ENCODE data around the gene BEST2.
A peak's percentile ranks its signal among the peaks of the same experiment; 100 is the strongest.
"Not testable (repeated sequence)": the region's sequence is repeated elsewhere in the genome, so short reads cannot be mapped to it uniquely, and the experiment has no call there.

BEST2 gene

GRCh38 chr19:12751635-12752034 lies at the start of gene BEST2:
BEST2 (plus strand) TSS chr19:12751791; CDS start chr19:12752593, 802 bp downstream.
- DNase-seq (ENCODE audit: low read depth in 2 of 2): no peak

DNA sequence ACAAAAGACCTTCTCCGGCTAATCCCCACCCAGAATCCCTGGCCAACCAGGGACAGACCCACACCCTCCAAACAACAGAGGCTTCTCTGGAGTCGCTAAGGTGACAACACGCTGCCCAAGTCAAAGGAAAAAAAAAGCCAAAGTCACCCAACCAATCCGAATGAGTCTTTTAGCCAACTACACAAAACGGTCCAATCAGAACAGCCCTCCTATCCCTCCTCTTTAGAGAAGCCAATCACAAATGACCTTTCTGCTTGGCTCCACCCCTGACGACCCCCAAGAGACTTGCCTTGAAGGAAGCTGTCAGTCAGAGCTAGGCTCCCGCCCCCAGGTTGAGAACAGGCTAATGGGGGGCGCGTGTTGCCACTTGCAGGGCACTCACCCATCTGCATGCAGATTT lies 48.5 kb upstream of the BEST2 start:
- DNase-seq (ENCODE audit: low read depth in 2 of 2): no peak

DNA sequence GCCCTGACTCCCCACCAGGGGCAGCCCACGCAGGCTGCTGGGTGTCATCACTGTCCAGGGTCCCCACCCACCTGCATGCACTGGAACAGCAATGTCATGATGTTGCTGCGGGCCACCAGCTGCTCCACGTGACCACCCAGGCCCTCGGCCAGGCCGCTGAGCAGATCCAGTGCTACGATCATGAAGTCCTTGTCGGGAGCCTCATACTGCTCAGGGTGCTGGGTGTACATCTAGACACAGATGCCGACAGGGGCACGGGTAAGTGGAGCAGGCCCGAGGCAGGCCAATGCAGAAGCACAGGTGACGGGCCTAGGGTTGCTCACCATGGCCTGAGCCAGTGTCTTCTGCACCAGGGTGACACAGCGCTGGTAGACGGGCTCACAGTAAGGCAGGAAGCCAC lies 46.4 kb upstream of the BEST2 start:
- DNase-seq (ENCODE audit: low read depth in 2 of 2): no peak

DNA sequence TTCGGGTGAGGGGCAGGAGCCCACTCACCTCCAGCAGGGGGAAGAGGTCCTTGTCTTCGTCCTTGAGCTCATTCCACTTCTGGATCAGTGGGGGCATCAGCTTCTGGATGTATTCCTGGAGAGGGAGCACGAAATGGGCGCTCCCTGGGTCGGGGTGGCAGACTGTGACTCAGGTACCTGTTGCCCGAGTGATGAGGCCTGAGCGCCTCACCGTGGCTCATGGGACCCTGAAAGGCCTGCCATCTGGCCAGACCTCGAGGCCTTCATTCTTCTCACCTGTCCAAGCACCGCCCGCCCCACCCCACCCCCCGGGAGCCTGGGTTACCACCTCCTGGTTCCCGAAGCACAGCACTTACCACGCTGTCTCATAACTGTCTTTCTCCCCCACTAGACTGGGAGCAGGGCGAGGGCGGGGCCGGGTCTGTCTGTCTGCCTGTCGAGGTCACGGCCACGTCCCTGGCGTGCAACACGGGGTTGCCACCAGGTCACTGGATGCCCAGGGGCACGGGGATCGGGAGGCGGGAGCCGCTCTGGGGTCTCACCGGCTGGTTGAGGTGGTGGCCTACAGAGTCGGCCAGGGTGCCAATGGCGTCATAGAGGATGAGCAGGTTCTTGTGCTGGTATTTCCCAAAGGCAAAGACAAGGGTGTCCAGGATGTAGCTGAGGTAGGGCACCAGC lies 45.8 kb upstream of the BEST2 start:
- no peak for DNase-seq (ENCODE audit: low read depth in 2 of 2)

GRCh38 chr19:12706332-12706718 lies 45.3 kb upstream of the BEST2 start:
- no peak for DNase-seq (ENCODE audit: low read depth in 2 of 2)

GRCh38 chr19:12708641-12709040 lies 43.0 kb upstream of the BEST2 start:
- DNase-seq (ENCODE audit: low read depth in 2 of 2): no peak

- DNase-seq (ENCODE audit: low read depth in 2 of 2): no peak
These were observed 40.4 kb upstream of the BEST2 start for GRCh38 chr19:12711187-12711586.

- not testable (repeated sequence) for DNase-seq (ENCODE audit: low read depth in 2 of 2)
These were observed 39.5 kb upstream of the BEST2 start for GRCh38 chr19:12712077-12712476.

- not testable (repeated sequence) for DNase-seq (ENCODE audit: low read depth in 2 of 2)
These were observed 38.3 kb upstream of the BEST2 start for GRCh38 chr19:12713304-12713703.

GRCh38 chr19:12715102-12715501 lies 36.5 kb upstream of the BEST2 start:
- DNase-seq (ENCODE audit: low read depth in 2 of 2): no peak

- no peak for DNase-seq (ENCODE audit: low read depth in 2 of 2)
These were observed 35.7 kb upstream of the BEST2 start for GRCh38 chr19:12715929-12716328.

DNA sequence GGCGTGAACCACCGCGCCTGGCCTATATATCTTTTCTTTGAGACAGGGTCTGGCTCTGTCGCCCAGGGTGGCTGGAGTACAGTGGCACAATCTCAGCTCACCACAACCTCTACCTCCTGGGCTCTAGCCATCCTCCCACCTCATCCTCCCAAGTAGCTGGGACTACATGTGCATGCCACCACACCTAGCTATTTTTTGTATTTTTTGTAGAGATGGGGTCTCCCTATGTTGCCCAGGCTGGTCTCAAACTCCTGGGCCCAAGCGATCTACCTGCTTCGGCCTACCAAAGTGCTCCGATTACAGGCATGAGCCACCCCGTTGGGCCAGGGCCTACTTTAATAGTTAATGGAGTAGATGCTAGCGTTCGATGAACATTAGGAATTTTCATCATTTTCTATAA lies 31.3 kb upstream of the BEST2 start:
- no peak for DNase-seq (ENCODE audit: low read depth in 2 of 2)

DNA sequence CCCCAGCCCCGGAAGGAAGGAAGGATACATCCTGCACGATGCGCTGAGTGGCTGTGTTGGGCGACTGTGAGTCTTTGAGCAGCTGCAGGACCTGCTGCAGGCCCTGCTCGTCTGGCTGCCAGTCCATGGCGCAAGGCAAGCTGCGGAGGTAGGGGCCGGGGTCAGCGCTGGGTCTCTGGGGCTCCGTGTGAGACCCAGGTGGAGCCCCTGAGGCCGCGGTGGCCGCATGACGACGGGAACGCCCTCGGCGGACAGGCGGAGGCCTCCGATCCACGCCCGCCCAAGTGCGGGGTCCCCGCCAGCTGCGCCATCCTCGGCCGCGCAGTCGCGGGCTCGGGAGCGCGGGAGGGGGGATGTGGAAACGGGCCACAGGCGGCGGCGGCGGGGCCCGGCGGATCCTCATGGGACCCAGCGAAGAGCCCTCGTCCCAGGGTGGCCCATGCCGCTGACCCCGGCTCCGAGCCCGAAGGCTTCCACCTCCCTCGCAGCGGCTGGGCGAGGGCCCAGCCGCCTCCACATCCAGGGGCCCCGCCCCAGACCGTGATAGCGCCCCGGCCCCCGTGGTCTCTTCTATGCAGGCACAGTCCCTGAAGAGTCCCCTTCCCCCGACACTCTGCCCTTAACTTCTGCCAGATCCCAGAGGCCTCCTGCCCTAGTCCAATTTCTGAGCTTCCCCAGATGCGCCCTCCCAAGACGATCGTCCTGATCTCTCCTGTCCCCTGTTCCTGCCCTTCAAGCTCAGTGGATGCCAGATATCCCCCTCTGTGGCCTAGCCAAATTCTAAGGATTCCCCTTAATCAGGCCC lies 30.5 kb upstream of the BEST2 start:
- DNase-seq (ENCODE audit: low read depth in 2 of 2): no peak

GRCh38 chr19:12721656-12722565 lies 29.7 kb upstream of the BEST2 start:
- no peak for DNase-seq (ENCODE audit: low read depth in 2 of 2)

GRCh38 chr19:12722566-12723380 lies 28.8 kb upstream of the BEST2 start:
- peak; percentile 83 to 87 for DNase-seq (ENCODE audit: low read depth in 2 of 2)

DNA sequence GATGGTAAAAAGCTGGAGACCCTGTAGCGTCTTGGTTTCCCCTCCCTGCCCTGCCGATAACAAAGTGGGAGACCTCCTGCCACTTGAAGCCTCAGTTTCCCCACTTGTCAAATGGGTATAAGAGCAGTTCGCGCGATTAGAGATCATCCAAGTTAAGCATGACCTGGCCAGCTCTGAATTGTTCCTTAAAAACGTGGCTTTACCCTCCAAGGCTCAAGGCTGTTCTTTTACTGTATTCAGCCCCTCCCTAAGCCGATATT lies 28.3 kb upstream of the BEST2 start:
- DNase-seq (ENCODE audit: low read depth in 2 of 2): no peak

DNA sequence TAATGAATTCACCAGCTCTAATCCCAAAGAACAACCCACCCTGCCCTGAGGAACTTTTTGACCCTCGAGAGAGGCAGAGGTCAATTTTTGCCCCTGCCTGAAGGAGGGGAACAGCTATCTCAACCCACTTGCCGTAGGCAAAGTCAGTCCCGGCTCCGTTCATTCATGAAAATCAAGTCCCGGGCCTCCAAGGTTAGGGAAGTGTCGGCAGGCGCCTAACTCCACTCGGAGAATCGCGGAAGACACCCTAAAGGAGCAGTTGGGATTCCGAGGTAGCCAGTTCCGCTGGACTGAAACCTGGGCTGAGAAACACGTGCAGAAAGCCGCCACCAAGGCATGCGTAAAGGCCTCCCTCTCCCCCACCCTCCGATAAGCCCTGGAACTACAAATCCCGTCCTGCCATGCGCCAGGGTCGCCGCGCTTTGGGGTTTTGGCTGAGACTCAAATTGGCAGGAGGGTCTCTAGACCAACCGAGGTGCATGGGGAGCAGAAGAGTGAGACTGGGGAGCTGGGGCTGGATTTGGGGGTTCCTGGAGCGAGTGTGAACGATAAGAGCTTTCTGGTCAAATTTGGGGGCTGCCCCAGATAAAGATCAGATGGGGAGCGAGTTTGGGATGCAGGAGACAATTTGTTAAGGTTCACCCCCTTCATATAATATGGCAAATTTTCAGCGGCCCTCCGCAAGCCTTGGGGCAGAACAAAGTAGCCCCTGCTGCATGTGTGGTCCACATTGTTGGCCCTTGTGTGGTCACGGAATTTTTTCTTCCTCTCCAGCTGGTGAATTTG lies 27.8 kb upstream of the BEST2 start, which contains the start of gene TNPO2:
Gene TNPO2 (minus strand): TSS at position 292 of the 786 bp plus-strand sequence. CDS start 2,955 bp downstream, outside the sequence.
- DNase-seq (ENCODE audit: low read depth in 2 of 2): peak; percentile 58 to 69

DNA sequence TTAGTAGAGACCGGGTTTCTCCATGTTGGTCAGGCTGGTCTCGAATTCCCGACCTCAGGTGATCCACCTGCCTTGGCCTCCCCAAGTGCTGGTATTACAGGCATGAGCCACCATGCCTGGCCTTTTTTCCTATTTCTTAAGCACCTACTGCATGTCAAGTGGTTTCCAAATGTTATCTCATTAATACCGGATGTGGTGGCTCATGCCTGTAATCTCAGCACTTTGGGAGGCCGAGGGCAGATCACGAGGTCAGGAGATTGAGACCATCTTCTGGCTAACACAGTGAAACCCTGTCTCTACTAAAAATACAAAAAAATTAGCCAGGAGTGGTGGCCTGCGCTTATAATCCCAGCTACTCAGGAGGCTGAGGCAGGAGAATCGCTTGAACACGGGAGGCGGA lies 26.0 kb upstream of the BEST2 start:
- not testable (repeated sequence) for DNase-seq (ENCODE audit: low read depth in 2 of 2)

DNA sequence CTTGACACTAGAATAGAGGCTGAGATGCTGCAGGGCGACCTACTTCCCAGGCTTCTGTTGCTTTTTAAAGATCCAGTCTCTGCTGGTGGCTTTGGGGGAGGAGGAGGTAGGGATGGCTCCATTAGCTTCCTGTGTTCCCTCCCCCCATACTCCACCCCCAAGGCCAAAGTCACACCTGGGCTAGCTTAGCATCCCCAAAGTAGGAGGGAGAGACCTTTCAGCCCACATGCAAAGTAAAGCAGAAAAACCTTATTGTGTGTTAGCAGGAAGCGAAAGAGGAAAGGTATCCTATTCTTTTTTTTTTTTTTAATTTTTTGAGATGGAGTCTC lies 24.6 kb upstream of the BEST2 start:
- DNase-seq (ENCODE audit: low read depth in 2 of 2): no peak

- DNase-seq (ENCODE audit: low read depth in 2 of 2): no peak
These were observed 23.7 kb upstream of the BEST2 start for GRCh38 chr19:12727745-12728433.
